GM12878 (cell line): Measurements from ENCODE around the gene ZIC1. TPM values are rescaled to one million over a fixed set of nuclear protein-coding genes. Genes with fewer than 3 reads are reported as not detected.

Experiments
- ATAC-seq: fragments of 200-7000 bp; cut with Tn5 transposase; 3 replicates; pipeline ENCODE4 v1.9.1; 2020; ENCODE audit warnings: mild to moderate bottlenecking, moderate library complexity
- BruUV-seq: library from RNA; stranded (reverse); fragments of 400-500 nt; replicated peaks from 2 replicates; lab custom pipeline; 2021; lab: Mats Ljungman, UMichigan
- CTCF ChIA-PET: fragments of 300-600 bp; sonication (Branson Sonifier 250); formaldehyde crosslinking; extraction: SDS; loops from one replicate; lab custom pipeline; 2021; ENCODE audit warnings: inconsistent platforms; lab: Yijun Ruan, JAX
- POLR2A ChIA-PET: fragments of 350-600 bp; formaldehyde crosslinking; extraction: SDS; loops from one replicate; lab custom pipeline; 2021; ENCODE audit warnings: inconsistent platforms; lab: Charles Lee
- RAD21 ChIA-PET: fragments of 300-600 bp; sonication (Branson Sonifier 250); formaldehyde crosslinking; loops from one replicate; lab custom pipeline; 2023; ENCODE audit warnings: antibody characterized with exemption; ENCODE audit not compliant: unreplicated experiment; lab: Charles Lee
- SMC1A ChIA-PET: fragments of 300-600 bp; sonication (Branson Sonifier 250); formaldehyde crosslinking; loops from one replicate; lab custom pipeline; 2023; ENCODE audit not compliant: unreplicated experiment, uncharacterized antibody; lab: Charles Lee
- DNase-seq: peaks from one replicate; pipeline ENCODE4 v3.0.0-alpha.2; 2011; ENCODE audit warnings: low read depth, low spot score
- FAIRE-seq: peaks from 3 replicates; lab custom pipeline; 2011; peaks lifted over from hg19 to GRCh38; lab: Jason Lieb, UNC
- H2AFZ ChIP-seq: 2 replicates; pipeline ENCODE4 v1.6.0; 2011; ENCODE audit warnings: low read depth, low read length, control low read depth; ENCODE audit not compliant: control insufficient read depth
- H3K27ac ChIP-seq: 2 replicates; pipeline ENCODE4 v1.5.1; 2011; ENCODE audit warnings: control low read depth; ENCODE audit not compliant: control insufficient read depth, insufficient read depth
- H3K27me3 ChIP-seq, 2 experiments: replicated peaks in 1 of 2; 2 replicates each; pipeline versions ENCODE4 v1.6.0 to v1.6.1; 2011; ENCODE audit warnings: low read length in 1 of 2; ENCODE audit not compliant: control insufficient read depth in 2 of 2, insufficient read depth in 2 of 2
- H3K36me3 ChIP-seq, 2 experiments: 2 replicates each; pipeline ENCODE4 v1.5.1; 2011; ENCODE audit warnings: low read length in 1 of 2; ENCODE audit not compliant: control insufficient read depth in 2 of 2, insufficient read depth in 2 of 2
- H3K4me1 ChIP-seq: 2 replicates; pipeline ENCODE4 v1.6.1; 2011; ENCODE audit warnings: mild to moderate bottlenecking, low read length, moderate library complexity, mixed read lengths; ENCODE audit not compliant: control insufficient read depth, insufficient read depth
- H3K4me2 ChIP-seq: 2 replicates; pipeline ENCODE4 v1.6.0; 2011; ENCODE audit warnings: control low read depth; ENCODE audit not compliant: control insufficient read depth, insufficient read depth
- H3K4me3 ChIP-seq: fragments of 200-600 bp; sonication (generic); 2 replicates; pipeline ENCODE4 v1.5.1; 2016
- H3K79me2 ChIP-seq: 2 replicates; pipeline ENCODE4 v1.6.0; 2011; ENCODE audit warnings: low read length; ENCODE audit not compliant: control insufficient read depth, insufficient read depth
- H3K9ac ChIP-seq: 2 replicates; pipeline ENCODE4 v1.8.0; 2011; ENCODE audit warnings: low read length, control low read depth, mixed read lengths; ENCODE audit not compliant: control insufficient read depth, insufficient read depth
- H3K9me3 ChIP-seq: replicated peaks from 3 replicates; pipeline ENCODE4 v1.5.1; 2011; ENCODE audit warnings: mild to moderate bottlenecking, low read length; ENCODE audit not compliant: control insufficient read depth, insufficient read depth
- H4K20me1 ChIP-seq: 2 replicates; pipeline ENCODE4 v1.6.0; 2011; ENCODE audit not compliant: control insufficient read depth, insufficient read depth
- HDAC2 ChIP-seq: fragments of 200-600 bp; sonication (generic); IDR thresholded peaks from 2 replicates; pipeline ENCODE4 v1.6.1; 2017
- IRF4 ChIP-seq: IDR thresholded peaks from 2 replicates; pipeline ENCODE4 v1.6.1; 2011; ENCODE audit warnings: low read depth, low read length
- KDM1A ChIP-seq: fragments of 200-600 bp; sonication (generic); IDR thresholded peaks from 2 replicates; pipeline ENCODE4 v1.6.1; 2016; ENCODE audit warnings: borderline replicate concordance
- RBBP5 ChIP-seq: fragments of 200-600 bp; sonication (generic); conservative IDR thresholded peaks from 2 replicates; pipeline ENCODE4 v1.6.1; 2016
- RUNX3 ChIP-seq: IDR thresholded peaks from 2 replicates; pipeline ENCODE4 v1.6.1; 2012; ENCODE audit warnings: low read length, inconsistent platforms
- SMAD1 ChIP-seq: fragments of 450-650 bp; IDR thresholded peaks from 2 replicates; pipeline ENCODE4 v1.6.1; 2018; ENCODE audit warnings: mild to moderate bottlenecking, low read depth; ENCODE audit not compliant: partially characterized antibody
- SP1 ChIP-seq: IDR thresholded peaks from one replicate; pipeline ENCODE4 v1.6.1; 2011; ENCODE audit warnings: low read depth, low read length
- YBX1 ChIP-seq: fragments of 450-650 bp; IDR thresholded peaks from 2 replicates; pipeline ENCODE4 v1.6.1; 2016; ENCODE audit warnings: antibody characterized with exemption
- ZNF384 ChIP-seq: IDR thresholded peaks from 2 replicates; pipeline ENCODE4 v1.6.1; 2012; ENCODE audit warnings: low read depth, mild to moderate bottlenecking, low read length, improper control_type of control experiment, borderline replicate concordance
- WGBS: methylation state at CpG from one replicate; pipeline ENCODE4 v1.1.6; 2016; ENCODE audit warnings: low lambda C conversion rate; ENCODE audit not compliant: insufficient replicate concordance, insufficient coverage; ENCODE audit errors: missing lambda C conversion rate; 5-methylcytosine and 5-hydroxymethylcytosine counted together
- in situ Hi-C: fragments of 300-500 bp; cut with MboI; formaldehyde crosslinking; loops from 9 replicates; pipeline ENCODE4 v1.14.3; 2018; ENCODE audit warnings: mixed read lengths
- intact Hi-C: fragments of 100-400 bp; cut with micrococcal nuclease; formaldehyde crosslinking; loops from one replicate; pipeline ENCODE4 v1.14.2; 2022; ENCODE audit not compliant: unreplicated experiment
- polyA plus RNA-seq, 11 experiments: library from polyadenylated mRNA; depleted of rRNA in 4 of 11; unstranded in 6 of 11; stranded (reverse) in 5 of 11; fragments of >200 nt; fragmentation: Nextera tagmentation in 4 of 11; fragmentation: Illumina TruSeq in 1 of 11; extraction: Ambion mirVana in 4 of 11; extraction: Trizol in 1 of 11; gene quantifications; 1 replicate in 1 of 11; 2 replicates in 10 of 11; pipeline versions ENCODE4 v1.2.1 to v1.2.3, GENCODE V29; 2011 to 2016; ENCODE audit warnings: inconsistent platforms in 2 of 11, missing spikeins in 2 of 11, low read depth in 1 of 11
- total RNA-seq, 4 experiments: library from RNA; depleted of rRNA in 3 of 4; stranded (reverse); fragments of >200 nt in 3 of 4; fragmentation: Illumina TruSeq in 1 of 4; extraction: Trizol in 1 of 4; gene quantifications; 2 replicates each; pipeline versions ENCODE4 v1.2.1 to v1.2.3, GENCODE V29; 2013 to 2021
- TF ChIP-seq, protein P1 (sequence below): fragments of 450-650 bp; IDR thresholded peaks from 2 replicates; pipeline ENCODE4 v1.6.1; 2014; ENCODE audit warnings: mild to moderate bottlenecking
- TF ChIP-seq, protein P2 (sequence below): IDR thresholded peaks from 2 replicates; pipeline ENCODE4 v1.6.1; 2011; ENCODE audit warnings: low read depth, low read length, improper control_type of control experiment, borderline replicate concordance

The ZIC1 gene
- total and polyA plus RNA-seq, 10 of the 15 experiments (the other 5 are each of a cell fraction or from before 2014, with no cell fraction given): not detected

DNA sequence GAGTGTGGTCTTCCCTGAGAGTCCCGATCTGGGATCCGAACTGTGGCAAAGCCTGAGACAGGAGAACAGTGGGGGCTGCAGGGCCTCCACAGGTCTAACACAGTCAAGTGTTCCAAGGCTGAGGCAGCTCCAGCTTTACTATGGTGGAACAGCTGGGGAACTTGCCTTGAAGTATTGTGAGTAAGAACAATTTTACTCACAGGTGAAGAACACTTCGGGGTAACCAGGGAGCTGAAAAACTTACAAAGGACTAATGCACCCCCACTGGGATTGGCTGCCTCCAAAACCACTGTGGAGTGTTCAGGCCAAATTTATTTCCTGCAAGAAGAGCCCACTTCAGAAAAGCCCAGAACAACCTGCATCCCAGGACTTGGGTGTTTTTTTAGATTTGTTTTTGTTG is 28.2 kb upstream of the ZIC1 start:
- ATAC-seq (no peak), DNase-seq (no peak), FAIRE-seq (no peak)
- Histone ChIP-seq H3K36me3 (no peaks in the 10 kb centered on the region), H3K9me3 (no peaks in the 10 kb centered on the region), H4K20me1 (no peaks in the 10 kb centered on the region), H3K79me2 (no peaks in the 10 kb centered on the region), H3K27ac (no peak overlapping the region), H3K4me1 (no peaks in the 10 kb centered on the region), H3K9ac (no peak overlapping the region), H3K4me2 (no peak overlapping the region)
- 3% methylated on average over 3 of the region's 3 CpGs for WGBS
- no TSS peak for BruUV-seq
- RAD21 ChIA-PET: interaction anchor here (1.1 to 2.5 kb wide), 2 partner anchors 565 to 696 kb away, joined by 3 to 8 read pairs; no protein-coding TSS in a partner anchor
- SMC1A ChIA-PET: no interaction called here
- no peak for TF ChIP-seq YBX1
- no peak for TF ChIP-seq HDAC2
- no peak for TF ChIP-seq SP1
- TF ChIP-seq RBBP5: no peak
- no peak for TF ChIP-seq ZNF384
- TF ChIP-seq SMAD1: no peak
- TF ChIP-seq, protein P1, sequence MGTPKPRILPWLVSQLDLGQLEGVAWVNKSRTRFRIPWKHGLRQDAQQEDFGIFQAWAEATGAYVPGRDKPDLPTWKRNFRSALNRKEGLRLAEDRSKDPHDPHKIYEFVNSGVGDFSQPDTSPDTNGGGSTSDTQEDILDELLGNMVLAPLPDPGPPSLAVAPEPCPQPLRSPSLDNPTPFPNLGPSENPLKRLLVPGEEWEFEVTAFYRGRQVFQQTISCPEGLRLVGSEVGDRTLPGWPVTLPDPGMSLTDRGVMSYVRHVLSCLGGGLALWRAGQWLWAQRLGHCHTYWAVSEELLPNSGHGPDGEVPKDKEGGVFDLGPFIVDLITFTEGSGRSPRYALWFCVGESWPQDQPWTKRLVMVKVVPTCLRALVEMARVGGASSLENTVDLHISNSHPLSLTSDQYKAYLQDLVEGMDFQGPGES: no peak
- TF ChIP-seq KDM1A: no peak
- no peak for TF ChIP-seq RUNX3
- no peak for TF ChIP-seq IRF4
- TF ChIP-seq, protein P2, sequence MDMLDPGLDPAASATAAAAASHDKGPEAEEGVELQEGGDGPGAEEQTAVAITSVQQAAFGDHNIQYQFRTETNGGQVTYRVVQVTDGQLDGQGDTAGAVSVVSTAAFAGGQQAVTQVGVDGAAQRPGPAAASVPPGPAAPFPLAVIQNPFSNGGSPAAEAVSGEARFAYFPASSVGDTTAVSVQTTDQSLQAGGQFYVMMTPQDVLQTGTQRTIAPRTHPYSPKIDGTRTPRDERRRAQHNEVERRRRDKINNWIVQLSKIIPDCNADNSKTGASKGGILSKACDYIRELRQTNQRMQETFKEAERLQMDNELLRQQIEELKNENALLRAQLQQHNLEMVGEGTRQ: no peak
- TF ChIP-seq, all 136 proteins: peak for 0
- in situ Hi-C loops (no loop called here), intact Hi-C loops (loop anchor here (5.0 to 10.0 kb wide), 2 partner anchors 234 to 696 kb away; no protein-coding TSS in a partner anchor)
- H2AFZ ChIP-seq: no peak overlapping the region
- H3K4me3 ChIP-seq: no peak overlapping the region
- CTCF ChIA-PET: interaction anchor here (0.7 to 4.7 kb wide), 2 partner anchors 433 to 697 kb away, joined by 3 to 47 read pairs; no protein-coding TSS in a partner anchor
- POLR2A ChIA-PET: no interaction called here
- H3K27me3 ChIP-seq: peaks cover 0 to 10% of the 10 kb centered on the region in 2 experiments; a peak in 3 of 4 replicates
